DMS153 treated with DMSO at 0.1 percent for 48 hours (cell line): Measurements from ENCODE around the gene PLA2G4F.

Experiments used
- DNase-seq: peaks from one replicate; lab custom pipeline; 2025; ENCODE audit not compliant: unreplicated experiment; lab: John Stamatoyannopoulos, UW

The PLA2G4F gene

DNA sequence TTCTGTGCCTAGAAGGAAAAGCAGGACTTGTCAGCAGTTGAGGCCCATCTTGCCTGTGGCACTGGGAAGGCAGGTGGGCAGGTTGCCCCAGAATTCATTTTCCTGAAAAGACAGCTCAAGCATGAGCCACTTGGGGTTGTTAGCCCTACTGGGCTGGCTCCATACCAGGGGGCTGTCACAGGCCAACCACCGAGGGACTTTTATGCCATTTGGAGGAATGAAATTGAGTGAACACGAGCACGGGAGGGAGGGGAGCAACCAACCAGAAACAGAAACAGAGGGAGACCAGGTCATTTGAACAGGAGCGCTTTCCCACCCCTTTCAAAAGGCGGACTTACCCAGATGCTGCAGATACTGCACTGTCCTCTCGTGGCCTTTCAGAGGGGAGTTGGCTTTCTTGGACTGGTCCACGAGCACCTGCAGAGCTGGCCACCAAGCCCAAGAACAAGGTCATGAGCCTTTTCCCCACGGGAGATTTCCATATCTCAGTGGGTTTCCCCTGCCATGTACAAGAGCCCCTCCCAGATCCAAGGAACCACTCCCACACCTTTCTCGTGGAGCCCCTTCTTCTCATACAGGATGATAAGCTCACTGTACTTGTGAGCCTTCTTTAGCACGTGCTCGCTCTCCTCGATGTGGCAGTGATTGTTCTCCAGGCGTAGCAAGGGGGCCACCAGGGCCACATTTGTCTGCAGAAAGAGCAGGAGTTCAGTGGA is 9.9 kb upstream of the PLA2G4F start:
- DNase-seq: no peak

DNA sequence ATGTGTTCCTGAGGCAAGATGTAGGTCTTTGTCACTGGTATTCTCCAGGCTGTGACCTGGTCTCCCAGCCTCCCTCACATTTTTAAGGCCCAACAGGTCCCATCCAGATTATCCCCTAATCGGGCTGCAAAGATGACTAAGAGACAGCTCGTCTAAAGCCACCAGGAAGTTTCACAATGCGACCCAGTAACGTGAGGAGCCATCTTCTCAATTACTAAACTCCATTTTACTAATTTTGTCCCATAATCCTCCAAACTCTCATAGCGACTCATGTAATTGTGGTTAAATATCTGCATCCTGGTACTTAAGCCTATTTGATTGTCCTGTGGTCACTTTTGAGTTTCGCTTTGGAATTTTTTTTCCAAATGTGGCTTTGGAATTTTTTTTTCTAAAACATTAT is 8.7 kb upstream of the PLA2G4F start:
- no peak for DNase-seq

GRCh38 chr15:42163947-42164550 is 7.6 kb upstream of the PLA2G4F start:
- DNase-seq: no peak

DNA sequence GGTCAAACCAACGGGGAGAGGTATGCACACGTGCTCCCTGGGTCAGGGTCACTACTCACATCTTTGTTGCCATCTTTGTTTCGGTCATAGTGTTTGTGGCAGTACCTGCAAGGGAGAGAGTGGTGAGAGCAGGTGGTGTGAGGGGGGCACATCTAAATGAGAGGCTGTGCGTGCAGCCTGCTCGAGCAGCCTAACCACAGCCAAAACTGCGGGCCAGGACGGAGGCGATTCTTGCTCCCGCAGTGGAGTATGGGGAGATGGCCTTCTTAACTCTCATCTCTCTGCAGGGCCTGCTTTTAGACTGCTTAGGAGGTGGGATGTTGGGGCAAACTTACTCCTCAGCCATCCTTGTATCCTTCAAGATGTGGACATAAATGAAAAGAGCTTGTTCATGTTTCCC is 6.9 kb upstream of the PLA2G4F start:
- no peak for DNase-seq

DNA sequence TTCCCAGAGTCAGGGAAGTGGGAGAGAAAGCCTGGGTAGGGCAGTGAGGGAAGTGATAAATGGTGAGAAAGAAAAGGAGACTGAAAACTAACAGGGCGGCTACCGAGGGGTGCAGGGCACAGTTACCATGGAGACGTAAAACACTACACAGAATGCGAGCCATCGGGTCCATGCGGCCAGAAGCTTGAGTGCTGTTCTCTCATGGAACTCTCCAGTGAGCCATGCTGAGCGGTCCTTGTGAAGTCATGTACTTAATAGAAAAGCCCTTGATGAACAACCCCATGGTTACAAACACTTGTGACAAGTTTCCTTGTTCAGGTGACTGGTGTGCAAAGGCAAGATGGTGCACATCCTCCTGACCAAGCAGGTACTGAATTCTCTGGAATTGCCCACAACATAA is 3.7 kb upstream of the PLA2G4F start:
- no peak for DNase-seq

DNA sequence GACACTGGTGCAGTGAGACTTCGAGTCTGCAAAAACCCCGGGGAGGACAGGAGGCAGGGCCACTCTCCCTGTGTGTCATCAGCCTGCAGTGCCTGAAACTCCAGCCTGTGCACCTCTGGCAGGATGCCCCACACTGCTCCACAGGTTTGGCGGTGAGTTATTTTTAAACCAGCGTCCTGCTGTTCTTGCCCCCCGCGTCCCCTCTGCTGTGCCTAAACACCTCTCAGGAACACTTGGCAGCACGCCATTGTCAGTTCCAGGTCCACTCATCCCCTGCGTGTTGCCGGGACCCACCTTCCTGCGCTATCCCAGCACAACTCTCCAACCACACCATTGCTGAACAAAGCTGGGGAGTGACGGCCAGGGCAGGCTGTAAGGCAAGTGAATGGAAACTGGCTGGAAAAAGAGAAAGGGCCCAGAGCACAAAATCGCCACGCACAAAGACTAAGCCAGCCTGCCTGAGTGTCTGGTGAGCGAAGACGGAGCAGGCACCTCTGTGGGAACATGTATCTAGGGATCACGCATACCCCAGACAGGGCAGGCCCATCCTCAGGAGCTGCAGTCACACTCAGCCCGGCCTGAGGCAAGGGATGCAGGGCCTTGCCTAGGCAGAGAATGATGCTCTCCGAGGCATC is 3.1 kb upstream of the PLA2G4F start:
- no peak for DNase-seq

- no peak for DNase-seq
These were observed 2.5 kb upstream of the PLA2G4F start for GRCh38 chr15:42158941-42159340.

DNA sequence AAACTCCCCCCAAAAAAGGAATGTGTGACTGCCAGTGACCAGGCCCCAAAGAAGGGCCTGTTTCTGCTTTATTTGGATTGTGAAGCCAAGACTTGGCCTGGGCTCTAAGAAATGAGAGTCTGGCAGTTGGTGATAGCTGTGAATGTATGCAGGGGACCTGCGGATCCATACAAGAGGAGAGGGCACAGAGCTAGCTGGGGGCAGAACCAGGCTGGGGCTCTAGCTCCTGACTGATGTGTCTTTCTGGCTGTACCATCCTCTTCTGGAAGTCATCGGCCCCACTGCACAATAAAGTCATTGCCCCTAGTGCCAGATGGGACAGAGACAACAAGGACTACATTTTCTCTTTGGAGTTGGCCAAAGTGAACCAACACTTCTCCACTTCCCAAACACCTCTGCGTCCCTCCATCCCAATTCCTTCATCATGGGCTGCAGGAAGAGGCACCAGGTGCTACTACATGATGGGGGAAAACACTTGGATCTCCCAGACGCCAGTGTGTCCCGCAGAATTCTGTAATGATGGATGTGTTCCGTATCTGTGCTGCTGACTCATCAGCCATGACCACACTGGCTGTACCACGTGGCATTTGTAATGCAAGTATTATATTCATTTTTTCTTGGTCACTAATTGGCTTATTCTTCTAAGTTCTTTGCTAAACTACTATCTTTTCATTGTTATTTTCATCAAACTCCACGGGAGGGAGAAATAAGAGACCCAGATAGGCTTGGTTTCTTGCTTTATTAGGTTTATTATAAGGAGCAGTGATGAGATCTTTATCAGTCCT is 1.7 kb upstream of the PLA2G4F start:
- no peak for DNase-seq

DNA sequence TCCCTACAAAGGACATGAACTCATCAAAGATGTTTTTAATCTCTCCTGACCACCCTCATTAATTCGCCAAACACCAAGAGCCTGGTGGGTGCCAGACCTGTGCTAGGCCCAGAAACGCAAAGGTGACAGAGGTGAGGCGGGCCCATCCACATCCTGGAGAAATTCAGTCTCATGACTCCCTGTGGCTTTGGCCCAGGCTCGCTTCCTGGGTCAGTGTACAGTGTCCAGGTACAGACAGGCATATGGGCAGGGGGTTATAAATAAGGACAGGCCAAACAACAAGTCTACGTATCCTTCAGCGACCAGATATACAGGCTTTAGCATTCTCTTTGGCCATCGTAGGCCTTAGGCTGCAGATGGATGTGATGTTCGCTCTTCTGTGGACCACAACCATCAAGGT is 945 bp upstream of the PLA2G4F start:
- DNase-seq: no peak

GRCh38 chr15:42155546-42156242 is 742 bp downstream of the PLA2G4F start:
- DNase-seq: no peak

DNA sequence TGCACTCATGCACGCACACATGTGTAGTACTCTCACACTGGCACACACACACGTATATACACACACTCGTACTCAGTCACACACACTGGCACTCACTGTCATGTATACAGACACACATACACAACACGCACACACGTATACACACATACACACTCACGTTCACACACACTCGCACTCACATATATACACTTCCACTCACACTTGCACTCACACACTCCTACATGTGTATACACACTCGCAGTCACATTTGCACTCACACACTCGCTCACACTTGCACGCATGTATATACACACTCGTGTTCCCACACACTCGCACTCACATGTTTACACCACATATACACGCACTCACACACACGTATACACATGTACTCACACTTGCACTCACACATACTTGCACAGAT is 1.5 kb downstream of the PLA2G4F start:
- DNase-seq: no peak

GRCh38 chr15:42154212-42154941 is 2.1 kb downstream of the PLA2G4F start:
- no peak for DNase-seq

DNA sequence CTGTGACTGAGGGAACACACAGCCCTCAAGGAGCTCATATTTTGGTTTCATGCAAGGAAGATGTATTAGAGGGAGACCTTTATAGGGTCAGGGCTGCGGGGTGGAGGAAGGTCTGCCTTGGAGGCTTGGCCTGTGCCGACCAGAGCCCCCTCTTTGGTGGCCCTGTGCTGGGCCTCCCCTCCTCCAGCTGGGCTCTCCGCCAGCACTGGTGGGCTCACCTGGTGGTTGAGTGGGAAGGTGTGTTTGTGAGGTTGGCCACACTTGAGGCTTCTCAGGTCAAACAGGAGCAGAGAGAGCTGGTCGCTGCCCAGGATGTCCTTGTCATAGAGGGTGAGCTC is 2.6 kb downstream of the PLA2G4F start:
- no peak for DNase-seq

DNA sequence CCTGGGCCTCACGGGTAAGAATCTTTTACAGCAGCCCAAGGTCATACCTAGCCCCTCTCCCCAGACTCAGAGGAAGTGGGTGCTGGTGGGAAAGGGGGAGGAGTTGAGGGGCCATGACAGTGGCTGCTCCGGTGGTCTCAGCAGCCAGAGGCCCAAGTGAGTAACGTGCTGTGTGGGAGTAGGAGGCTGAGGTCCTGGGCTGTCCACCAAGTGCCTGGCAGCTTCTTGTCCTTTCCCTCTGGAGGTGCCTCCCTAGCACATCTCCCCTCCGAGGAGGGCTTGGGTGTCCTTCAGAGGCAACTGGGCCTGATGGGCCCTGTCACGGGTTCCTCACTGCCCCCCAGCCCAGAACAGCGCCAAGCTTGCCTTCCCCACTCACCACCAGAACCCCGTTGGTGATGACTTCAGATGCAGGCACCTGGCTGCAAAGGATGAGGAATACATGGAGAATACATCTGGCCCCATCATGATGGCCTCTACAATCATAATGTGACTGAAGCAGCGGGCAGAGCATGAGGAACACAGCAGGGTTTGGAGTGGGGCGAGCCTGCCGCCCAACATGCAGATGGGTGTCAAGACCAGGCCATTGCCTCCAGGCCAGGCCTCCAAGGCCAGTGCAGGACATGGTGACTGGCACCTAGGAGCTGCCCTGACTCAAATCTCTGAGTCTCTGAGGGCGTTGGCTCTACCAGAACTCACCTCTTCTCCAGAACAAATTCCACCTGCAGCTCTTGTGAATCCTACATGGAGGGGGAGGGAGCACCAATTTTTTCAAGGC is 3.3 kb downstream of the PLA2G4F start:
- no peak for DNase-seq

- no peak for DNase-seq
These were observed 4.1 kb downstream of the PLA2G4F start for GRCh38 chr15:42152196-42152920.

DNA sequence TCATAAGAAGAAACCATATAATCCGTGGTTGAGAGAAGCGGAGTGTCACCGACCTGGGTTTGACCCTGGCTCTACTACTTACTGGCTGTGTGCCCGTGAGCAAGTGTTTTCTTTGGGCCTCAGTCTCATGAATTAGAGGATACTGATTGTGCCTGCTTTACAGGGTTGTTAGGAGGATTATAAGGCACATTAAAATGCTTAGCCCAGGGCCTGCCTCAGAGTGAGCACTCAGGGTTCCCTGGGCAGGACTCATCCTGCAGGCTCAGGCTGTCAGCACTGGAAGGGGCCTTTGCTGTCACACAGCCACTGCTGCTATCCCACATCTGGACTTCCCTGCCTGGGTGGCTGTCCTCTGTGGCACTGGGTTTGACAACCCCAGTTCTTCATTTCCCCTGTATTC is 4.7 kb downstream of the PLA2G4F start:
- DNase-seq: no peak

DNA sequence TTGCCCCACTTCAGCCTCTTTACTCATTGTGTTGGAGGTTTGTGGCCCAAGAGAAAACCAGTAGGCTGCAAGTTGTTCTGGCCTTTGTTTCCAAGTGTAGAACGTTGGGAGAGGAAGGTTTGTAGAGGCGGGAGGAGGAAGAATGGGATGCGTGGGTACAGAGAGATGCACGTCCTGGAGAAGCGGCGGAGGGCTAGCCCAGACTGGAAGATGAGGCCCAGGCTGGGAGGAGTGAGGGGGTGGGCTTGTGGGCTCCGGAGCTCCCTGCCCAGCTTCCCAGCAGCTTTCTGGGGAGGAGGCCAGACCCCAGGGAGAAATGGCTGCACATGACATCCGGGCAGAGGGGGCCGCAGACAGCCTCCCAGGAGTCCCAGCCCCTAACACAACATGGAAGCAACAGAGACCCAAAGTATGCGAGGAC is 5.3 kb downstream of the PLA2G4F start:
- DNase-seq: no peak

GRCh38 chr15:42150219-42150970 is 6.0 kb downstream of the PLA2G4F start:
- no peak for DNase-seq
